ENCODE data around the gene KCNJ6.
"Not testable (repeated sequence)": the region's sequence is repeated elsewhere in the genome, so short reads cannot be mapped to it uniquely, and the experiment has no call there.

KCNJ6 gene

GRCh38 chr21:37645848-37646247 is 270.4 kb downstream of the KCNJ6 start:
- DNase-seq (ENCODE audit: low spot score), result no peak

GRCh38 chr21:37644636-37645035 is 271.6 kb downstream of the KCNJ6 start:
- no peak for DNase-seq (ENCODE audit: low spot score)

GRCh38 chr21:37643862-37644261 is 272.4 kb downstream of the KCNJ6 start:
- DNase-seq (ENCODE audit: low spot score), result not testable (repeated sequence)

- no peak for DNase-seq (ENCODE audit: low spot score)
These were observed 273.8 kb downstream of the KCNJ6 start for GRCh38 chr21:37642493-37642892.

- DNase-seq (ENCODE audit: low spot score), result no peak
These were observed 276.5 kb downstream of the KCNJ6 start for GRCh38 chr21:37639756-37640155.

- no peak for DNase-seq (ENCODE audit: low spot score)
These were observed 280.0 kb downstream of the KCNJ6 start for GRCh38 chr21:37636152-37636860.

- no peak for DNase-seq (ENCODE audit: low spot score)
These were observed 284.7 kb downstream of the KCNJ6 start for GRCh38 chr21:37631319-37632117.

GRCh38 chr21:37630872-37631271 is 285.4 kb downstream of the KCNJ6 start:
- DNase-seq (ENCODE audit: low spot score), result no peak

- DNase-seq (ENCODE audit: low spot score), result no peak
These were observed 287.9 kb downstream of the KCNJ6 start for GRCh38 chr21:37628362-37628761.

GRCh38 chr21:37627561-37627960 is 288.7 kb downstream of the KCNJ6 start:
- DNase-seq (ENCODE audit: low spot score), result no peak

- DNase-seq (ENCODE audit: low spot score), result no peak
These were observed 289.2 kb downstream of the KCNJ6 start for GRCh38 chr21:37627074-37627473.

- no peak for DNase-seq (ENCODE audit: low spot score)
These were observed 289.9 kb downstream of the KCNJ6 start for GRCh38 chr21:37626320-37626719.

- DNase-seq (ENCODE audit: low spot score), result no peak
These were observed 292.6 kb downstream of the KCNJ6 start for GRCh38 chr21:37623689-37624088.

- DNase-seq (ENCODE audit: low spot score), result no peak
These were observed 293.1 kb downstream of the KCNJ6 start for GRCh38 chr21:37623183-37623582.

- no peak for DNase-seq (ENCODE audit: low spot score)
These were observed 293.5 kb downstream of the KCNJ6 start for GRCh38 chr21:37622755-37623154.

- no peak for DNase-seq (ENCODE audit: low spot score)
These were observed 295.9 kb downstream of the KCNJ6 start for GRCh38 chr21:37620401-37620800.

- DNase-seq (ENCODE audit: low spot score), result no peak
These were observed 296.7 kb downstream of the KCNJ6 start for GRCh38 chr21:37619464-37619974.

GRCh38 chr21:37618081-37618480 is 298.2 kb downstream of the KCNJ6 start:
- DNase-seq (ENCODE audit: low spot score), result no peak

- no peak for DNase-seq (ENCODE audit: low spot score)
These were observed 300.3 kb downstream of the KCNJ6 start for GRCh38 chr21:37615962-37616361.

- DNase-seq (ENCODE audit: low spot score), result no peak
These were observed 301.8 kb downstream of the KCNJ6 start for GRCh38 chr21:37614351-37614875.

GRCh38 chr21:37607081-37607480 is 309.2 kb downstream of the KCNJ6 start:
- DNase-seq (ENCODE audit: low spot score), result no peak

GRCh38 chr21:37606549-37606948 is 309.7 kb downstream of the KCNJ6 start:
- DNase-seq (ENCODE audit: low spot score), result no peak

- no peak for DNase-seq (ENCODE audit: low spot score)
These were observed 311.3 kb downstream of the KCNJ6 start for GRCh38 chr21:37605006-37605405.

Measured in globus pallidus (tissue), 1 donor.